ENCODE measurements around the gene KIF13A.
"Not testable (repeated sequence)": the region's sequence is repeated elsewhere in the genome, so short reads cannot be mapped to it uniquely, and the experiment has no call there.

KIF13A gene

GRCh38 chr6:17948725-17949124, 38.7 kb downstream of the KIF13A start:
- Histone ChIP-seq H3K27ac (ENCODE audit: low read length) (no peak overlapping the region), H3K4me1 (ENCODE audit: low read length) (no peaks in the 10 kb centered on the region)

GRCh38 chr6:17947574-17947973, 39.9 kb downstream of the KIF13A start:
- not testable (repeated sequence) for H3K27ac ChIP-seq (ENCODE audit: low read length); H3K4me1 ChIP-seq (ENCODE audit: low read length); H3K79me2 ChIP-seq (ENCODE audit: low read length); H4K20me1 ChIP-seq (ENCODE audit: insufficient read depth, low read length); H3K9ac ChIP-seq (ENCODE audit: low read length); H3K27me3 ChIP-seq (ENCODE audit: low read depth, low read length); H3K4me2 ChIP-seq (ENCODE audit: low read length); H2AFZ ChIP-seq (ENCODE audit: low read depth, low read length); H3K36me3 ChIP-seq (replicated peaks; ENCODE audit: low read depth, low read length); H3K9me3 ChIP-seq (ENCODE audit: insufficient read depth, low read length); H3K4me3 ChIP-seq (ENCODE audit: low read length)

More at GRCh38 chr6:17948725-17949124, 38.7 kb downstream of the KIF13A start:
- H3K4me2 ChIP-seq (ENCODE audit: low read length) = no peak overlapping the region
- no peaks in the 10 kb centered on the region for H3K79me2 ChIP-seq (ENCODE audit: low read length)
- H3K36me3 ChIP-seq (replicated peaks; ENCODE audit: low read depth, low read length) = no peaks in the 10 kb centered on the region
- no peak overlapping the region for H2AFZ ChIP-seq (ENCODE audit: low read depth, low read length)
- H3K9me3 ChIP-seq (ENCODE audit: insufficient read depth, low read length) = no peaks in the 10 kb centered on the region
- no peak for TF ChIP-seq EZH2phosphoT487 (IDR thresholded peaks at IDR 0.05; ENCODE audit: low read depth)
- TF ChIP-seq CTCF (IDR thresholded peaks at IDR 0.05; ENCODE audit: low read depth, low read length) = no peak
- no peak overlapping the region for H3K4me3 ChIP-seq (ENCODE audit: low read length)
- no peaks in the 10 kb centered on the region for H3K27me3 ChIP-seq (ENCODE audit: low read depth, low read length)
- H3K9ac ChIP-seq (ENCODE audit: low read length) = no peak overlapping the region
- no peaks in the 10 kb centered on the region for H4K20me1 ChIP-seq (ENCODE audit: insufficient read depth, low read length)

GRCh38 chr6:17945575-17945974, 41.9 kb downstream of the KIF13A start:
- Histone ChIP-seq H3K4me2 (ENCODE audit: low read length) (no peak overlapping the region), H3K79me2 (ENCODE audit: low read length) (no peaks in the 10 kb centered on the region), H3K4me3 (ENCODE audit: low read length) (no peak overlapping the region), H3K27me3 (ENCODE audit: low read depth, low read length) (no peaks in the 10 kb centered on the region), H3K9ac (ENCODE audit: low read length) (no peak overlapping the region), H3K36me3 (replicated peaks; ENCODE audit: low read depth, low read length) (no peaks in the 10 kb centered on the region), H3K4me1 (ENCODE audit: low read length) (no peaks in the 10 kb centered on the region), H3K9me3 (ENCODE audit: insufficient read depth, low read length) (no peaks in the 10 kb centered on the region), H2AFZ (ENCODE audit: low read depth, low read length) (no peak overlapping the region), H4K20me1 (ENCODE audit: insufficient read depth, low read length) (no peaks in the 10 kb centered on the region), H3K27ac (ENCODE audit: low read length) (no peak overlapping the region)
- TF ChIP-seq CTCF (IDR thresholded peaks at IDR 0.05; ENCODE audit: low read depth, low read length) (no peak), EZH2phosphoT487 (IDR thresholded peaks at IDR 0.05; ENCODE audit: low read depth) (no peak)

- TF ChIP-seq EZH2phosphoT487 (IDR thresholded peaks at IDR 0.05; ENCODE audit: low read depth) (no peak), CTCF (IDR thresholded peaks at IDR 0.05; ENCODE audit: low read depth, low read length) (no peak)
- Histone ChIP-seq H4K20me1 (ENCODE audit: insufficient read depth, low read length) (no peaks in the 10 kb centered on the region), H3K36me3 (replicated peaks; ENCODE audit: low read depth, low read length) (no peaks in the 10 kb centered on the region), H3K4me1 (ENCODE audit: low read length) (no peaks in the 10 kb centered on the region), H3K27me3 (ENCODE audit: low read depth, low read length) (no peaks in the 10 kb centered on the region), H3K4me2 (ENCODE audit: low read length) (no peak overlapping the region), H3K9me3 (ENCODE audit: insufficient read depth, low read length) (no peaks in the 10 kb centered on the region), H3K79me2 (ENCODE audit: low read length) (no peaks in the 10 kb centered on the region), H3K9ac (ENCODE audit: low read length) (no peak overlapping the region), H3K27ac (ENCODE audit: low read length) (no peak overlapping the region), H2AFZ (ENCODE audit: low read depth, low read length) (no peak overlapping the region), H3K4me3 (ENCODE audit: low read length) (no peak overlapping the region)
Observed at GRCh38 chr6:17945111-17945510, 42.3 kb downstream of the KIF13A start.

- no peak overlapping the region for H3K9ac ChIP-seq (ENCODE audit: low read length)
- H2AFZ ChIP-seq (ENCODE audit: low read depth, low read length) = no peak overlapping the region
- no peaks in the 10 kb centered on the region for H4K20me1 ChIP-seq (ENCODE audit: insufficient read depth, low read length)
- no peak overlapping the region for H3K4me2 ChIP-seq (ENCODE audit: low read length)
- TF ChIP-seq EZH2phosphoT487 (IDR thresholded peaks at IDR 0.05; ENCODE audit: low read depth) = no peak
- no peak for TF ChIP-seq CTCF (IDR thresholded peaks at IDR 0.05; ENCODE audit: low read depth, low read length)
- no peak overlapping the region for H3K27ac ChIP-seq (ENCODE audit: low read length)
- no peaks in the 10 kb centered on the region for H3K27me3 ChIP-seq (ENCODE audit: low read depth, low read length)
- H3K4me3 ChIP-seq (ENCODE audit: low read length) = no peak overlapping the region
- H3K9me3 ChIP-seq (ENCODE audit: insufficient read depth, low read length) = no peaks in the 10 kb centered on the region
- no peaks in the 10 kb centered on the region for H3K36me3 ChIP-seq (replicated peaks; ENCODE audit: low read depth, low read length)
- H3K79me2 ChIP-seq (ENCODE audit: low read length) = no peaks in the 10 kb centered on the region
- no peaks in the 10 kb centered on the region for H3K4me1 ChIP-seq (ENCODE audit: low read length)
Observed at GRCh38 chr6:17941318-17941717, 46.1 kb downstream of the KIF13A start.
